Heart left ventricle (tissue), 16 donors: ENCODE results near the gene SLX4IP. TPM values are rescaled to one million over a fixed set of nuclear protein-coding genes. Genes with fewer than 3 reads are reported as not detected.

Experiments used
- ATAC-seq, 4 donors: fragments of 200-7000 bp; cut with Tn5 transposase; one replicate each; pipeline ENCODE4 v1.9.1; 2020 to 2022; ENCODE audit warnings: moderate library complexity in 4 of 4, mild to moderate bottlenecking in 3 of 4, moderate number of reproducible peaks in 1 of 4
- DNase-seq, 5 donors: peaks; one replicate each; pipeline ENCODE4 v3.0.0-alpha.2; 2020
- H3K27ac ChIP-seq, 12 donors: fragments of 200-600 bp; sonication (generic) in 4 of 12; one replicate each; pipeline versions ENCODE4 v1.5.0 to v1.8.0; 2016 to 2022; ENCODE audit warnings: mild to moderate bottlenecking in 2 of 12
- H3K27me3 ChIP-seq, 9 donors: fragments of 200-600 bp; sonication (generic) in 2 of 9; one replicate each; pipeline versions ENCODE4 v1.5.1 to v1.8.0; 2016 to 2022; ENCODE audit warnings: mild to moderate bottlenecking in 3 of 9
- H3K36me3 ChIP-seq, 9 donors: fragments of 200-600 bp; sonication (generic) in 2 of 9; one replicate each; pipeline versions ENCODE4 v1.5.0 to v1.8.0; 2018 to 2022; ENCODE audit warnings: mild to moderate bottlenecking in 2 of 9
- H3K4me1 ChIP-seq, 12 donors: fragments of 200-600 bp; sonication (generic) in 4 of 12; one replicate each; pipeline versions ENCODE4 v1.5.0 to v1.8.0; 2016 to 2022; ENCODE audit warnings: mild to moderate bottlenecking in 3 of 12
- H3K4me3 ChIP-seq, 12 donors: fragments of 200-600 bp; sonication (generic) in 4 of 12; one replicate each; pipeline versions ENCODE4 v1.5.0 to v1.8.0; 2017 to 2022; ENCODE audit warnings: mild to moderate bottlenecking in 9 of 12, moderate library complexity in 4 of 12
- H3K9me3 ChIP-seq, 12 donors: fragments of 200-600 bp; sonication (generic) in 4 of 12; one replicate each; pipeline versions ENCODE4 v1.5.0 to v1.8.0; 2016 to 2022; ENCODE audit warnings: mild to moderate bottlenecking in 1 of 12
- CTCF ChIP-seq, 12 donors: fragments of 200-600 bp; sonication (generic) in 4 of 12; IDR thresholded peaks; one replicate each; pipeline versions ENCODE4 v1.5.0 to v1.8.0; 2018 to 2022; ENCODE audit warnings: antibody characterized with exemption in 12 of 12, mild to moderate bottlenecking in 5 of 12
- POLR2A ChIP-seq, 2 donors: fragments of 450-650 bp; IDR thresholded peaks; one replicate each; pipeline ENCODE4 v1.6.1; 2017; ENCODE audit warnings: antibody characterized with exemption in 2 of 2, mild to moderate bottlenecking in 2 of 2, moderate library complexity in 2 of 2
- WGBS, 4 donors: extraction: QIAGEN DNeasy Blood & Tissue Kit in 2 of 4; methylation state at CpG; one replicate each; pipeline versions ENCODE4 v1.1.5 to v1.1.7; 2013 to 2018; 5-methylcytosine and 5-hydroxymethylcytosine counted together
- intact Hi-C, 10 donors: fragments of 100-400 bp; cut with DNase I; formaldehyde crosslinking; loops; one replicate each; pipeline versions ENCODE4 v1.11.1 to v1.14.2; 2022
- polyA plus RNA-seq, 2 donors: library from polyadenylated mRNA; stranded (reverse); fragments of 200-250 nt; gene quantifications; one replicate each; pipeline ENCODE4 v1.2.3, GENCODE V29; 2013
- total RNA-seq, 9 donors: library from RNA; depleted of rRNA in 2 of 9; stranded (reverse); fragments of >200 nt in 2 of 9; fragmentation: NEBNext Ultra II Directional in 3 of 9; extraction: Animal tissue kit (Norgen Biotek cat#: 25700) in 3 of 9; gene quantifications; one replicate each; pipeline versions ENCODE4 v1.1.0 to v1.2.4, GENCODE V29; 2016 to 2023
- donor health status: ischemic (EF 13 %, LVEDD 7.1; RV severe dilation, severe dysfunction).
- donor health status: healthy with polysubstance abuse.
- donor health status: DM: no; HTN: yes; CAD: no.
- donor health status: DM: no; HTN: no; CAD: no.
- donor health status: ischemic (EF 25% LVEDD 6.9; RV normal size, moderate dysfunction).
- donor health status: ischemic (EF 25% LVEDD 5.7; RV mildly dilated, moderate dysfunction).
- donor health status: healthy.
- donor health status: DM: yes; HTN: yes; CAD: no.
- donor health status: ischemic (EF 35%, LVEDD 5.7; RV mildly dilated, moderate dysfunction).
- donor health status: nonischemic (EF 11% LVEDD 7.7; RV severe dilation, severe dysfunction).
- donor health status: DM: yes; HTN: yes; CAD: no.
- donor health status: PGD.
- donor health status: ischemic (EF 29% LVEDD 5.4; RV normal size, mild dysfunction).
- donor health status: nonischemic (EF 23%, LVEDD 6.1; RV moderate dilation, normal function).

Gene SLX4IP
- total and polyA plus RNA-seq, 11 donors: 1.1 to 4.3 (median 2.4) TPM

DNA sequence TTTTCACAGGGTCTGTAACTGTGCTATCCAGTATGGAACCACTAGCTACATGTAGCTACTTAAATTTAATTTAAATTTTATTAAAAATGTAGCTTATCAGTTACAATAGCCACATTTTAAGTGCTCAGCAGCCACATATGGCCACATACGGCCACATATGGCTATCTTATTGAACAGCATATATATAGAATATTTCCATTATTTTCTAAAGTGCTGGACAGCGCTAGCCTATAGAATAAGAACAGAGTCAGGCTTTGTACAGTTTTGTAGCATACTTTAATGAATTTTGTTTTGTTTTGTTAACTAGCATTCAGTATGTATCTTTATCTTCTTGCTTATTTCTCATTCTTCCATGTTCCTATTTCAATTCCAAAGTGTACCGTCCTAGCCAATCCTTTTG is 120.3 kb downstream of the SLX4IP start:
- WGBS, 4 donors: 82 to 98% (median 92%) methylated on average over 3 of the region's 3 CpGs
- Histone ChIP-seq H3K9me3 (no peaks in the 10 kb centered on the region), H3K36me3 (peaks cover 0 to 7% (median 0%) of the 10 kb centered on the region in 9 donors), H3K27me3 (no peaks in the 10 kb centered on the region), H3K4me3 (no peak overlapping the region), H3K27ac (no peak overlapping the region), H3K4me1 (peaks cover 0 to 35% (median 2%) of the 10 kb centered on the region in 12 donors)
- no peak for TF ChIP-seq CTCF (IDR thresholded peaks at IDR 0.05)
- TF ChIP-seq POLR2A (IDR thresholded peaks at IDR 0.05): no peak
- ATAC-seq (no peak), DNase-seq (no peak)
- intact Hi-C loops: loop anchor here in 9 of 10 donors (2.0 to 10.0 kb wide), 13 partner anchors 47 to 989 kb away; partner anchors contain the start of gene JAG1 (in 3 of the 9)

DNA sequence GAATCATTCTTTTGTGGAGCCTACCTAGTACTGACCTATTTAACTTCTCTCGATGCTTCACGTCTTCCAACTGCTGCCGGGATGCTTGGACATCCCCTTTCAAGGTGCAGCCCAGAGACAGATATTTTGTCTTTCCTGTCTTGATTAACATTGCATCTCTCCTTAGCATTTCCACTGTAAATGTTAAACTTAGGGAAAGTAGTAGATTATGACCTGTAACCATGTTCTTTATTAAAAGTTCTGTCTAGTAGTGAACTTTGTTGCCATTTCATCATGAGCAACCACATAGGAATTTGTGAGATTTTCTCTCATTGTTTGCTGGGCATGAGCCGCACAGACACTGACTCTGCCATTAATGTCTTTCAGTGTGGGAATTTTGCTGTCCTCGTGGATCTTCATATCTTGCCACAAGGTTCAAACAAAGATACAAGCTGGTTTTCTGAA is 120.8 kb downstream of the SLX4IP start:
- ATAC-seq (no peak), DNase-seq (no peak)
- Histone ChIP-seq H3K4me1 (peaks cover 0 to 33% (median 2%) of the 10 kb centered on the region in 12 donors), H3K36me3 (peaks cover 0 to 7% (median 0%) of the 10 kb centered on the region in 9 donors), H3K27me3 (no peaks in the 10 kb centered on the region), H3K4me3 (peak overlapping the region in 1 of 12 donors; percentile 13), H3K27ac (no peak overlapping the region), H3K9me3 (no peaks in the 10 kb centered on the region)
- WGBS, 4 donors: 75 to 84% (median 80%) methylated on average over 5 of the region's 5 CpGs
- intact Hi-C loops: loop anchor here in 9 of 10 donors (2.0 to 10.0 kb wide), 13 partner anchors 46 to 989 kb away; partner anchors contain the start of gene JAG1 (in 3 of the 9)
- TF ChIP-seq CTCF (IDR thresholded peaks at IDR 0.05) (no peak), POLR2A (IDR thresholded peaks at IDR 0.05) (no peak)

GRCh38 chr20:10556519-10557083 is 121.5 kb downstream of the SLX4IP start:
- ATAC-seq (no peak), DNase-seq (no peak)
- intact Hi-C loops: loop anchor here in 8 of 10 donors (5.0 to 10.0 kb wide), 12 partner anchors 46 to 988 kb away; partner anchors contain the start of gene JAG1 (in 3 of the 8)
- H3K36me3 ChIP-seq: peaks cover 0 to 7% (median 0%) of the 10 kb centered on the region in 9 donors
- no peaks in the 10 kb centered on the region for H3K27me3 ChIP-seq
- H3K9me3 ChIP-seq: no peaks in the 10 kb centered on the region
- H3K4me3 ChIP-seq: peak overlapping the region in 1 of 12 donors; percentile 13
- no peak for TF ChIP-seq POLR2A (IDR thresholded peaks at IDR 0.05)
- no peak for TF ChIP-seq CTCF (IDR thresholded peaks at IDR 0.05)
- no peak overlapping the region for H3K27ac ChIP-seq
- peaks cover 0 to 31% (median 2%) of the 10 kb centered on the region in 12 donors for H3K4me1 ChIP-seq
- WGBS, 4 donors: 63 to 91% (median 73%) methylated on average over 2 of the region's 2 CpGs

- H3K27me3 ChIP-seq: no peaks in the 10 kb centered on the region
- WGBS, 4 donors: 81 to 95% (median 92%) methylated on average over 6 of the region's 6 CpGs
- no peak for TF ChIP-seq POLR2A (IDR thresholded peaks at IDR 0.05)
- TF ChIP-seq CTCF (IDR thresholded peaks at IDR 0.05): no peak
- H3K36me3 ChIP-seq: peaks cover 0 to 7% (median 0%) of the 10 kb centered on the region in 9 donors
- H3K4me1 ChIP-seq: peaks cover 0 to 21% (median under 1%) of the 10 kb centered on the region in 12 donors
- no peak overlapping the region for H3K4me3 ChIP-seq
- H3K9me3 ChIP-seq: no peaks in the 10 kb centered on the region
- DNase-seq (no peak), ATAC-seq (no peak)
- intact Hi-C loops: loop anchor here in 8 of 10 donors (2.0 to 10.0 kb wide), 13 partner anchors 45 to 987 kb away; partner anchors contain the start of gene JAG1 (in 3 of the 8)
- H3K27ac ChIP-seq: peak overlapping the region in 1 of 12 donors; percentile 33
Observed at GRCh38 chr20:10557685-10558084, 122.6 kb downstream of the SLX4IP start.
